Measurements from ENCODE around the gene STIM2.
"Not testable (repeated sequence)": the region's sequence is repeated elsewhere in the genome, so short reads cannot be mapped to it uniquely, and the experiment has no call there.

Gene STIM2

DNA sequence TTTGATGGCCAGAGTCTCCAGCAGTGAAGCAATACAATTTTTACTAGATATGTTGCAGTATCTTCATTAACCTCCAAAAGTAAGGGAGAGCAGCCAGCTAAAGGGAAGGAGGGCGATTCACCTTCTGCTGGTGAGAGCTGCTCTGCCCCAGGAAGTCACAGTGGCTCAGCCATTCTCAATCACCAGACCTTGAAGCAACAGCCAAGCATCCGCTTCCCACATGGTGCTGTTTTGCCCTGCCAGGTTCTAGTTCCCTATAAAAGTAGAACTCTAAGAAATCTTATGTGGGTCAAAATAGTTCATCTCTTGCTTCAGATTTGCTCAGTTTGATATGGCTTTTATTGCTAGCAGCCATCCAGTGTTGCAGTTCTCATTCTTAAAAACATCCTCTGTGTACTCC is 166.8 kb downstream of the STIM2 start:
- no peak overlapping the region for H3K27ac ChIP-seq
- TF ChIP-seq ZFX (IDR thresholded peaks at IDR 0.05; ENCODE audit: borderline replicate concordance) = no peak
- no peak for TF ChIP-seq CTCF (IDR thresholded peaks at IDR 0.05)

GRCh38 chr4:27035127-27035526 is 174.5 kb downstream of the STIM2 start:
- H3K27ac ChIP-seq = not testable (repeated sequence)

GRCh38 chr4:27040356-27040755 is 179.7 kb downstream of the STIM2 start:
- TF ChIP-seq ZFX (IDR thresholded peaks at IDR 0.05; ENCODE audit: borderline replicate concordance) (no peak), CTCF (IDR thresholded peaks at IDR 0.05) (no peak)
- H3K27ac ChIP-seq = no peak overlapping the region

DNA sequence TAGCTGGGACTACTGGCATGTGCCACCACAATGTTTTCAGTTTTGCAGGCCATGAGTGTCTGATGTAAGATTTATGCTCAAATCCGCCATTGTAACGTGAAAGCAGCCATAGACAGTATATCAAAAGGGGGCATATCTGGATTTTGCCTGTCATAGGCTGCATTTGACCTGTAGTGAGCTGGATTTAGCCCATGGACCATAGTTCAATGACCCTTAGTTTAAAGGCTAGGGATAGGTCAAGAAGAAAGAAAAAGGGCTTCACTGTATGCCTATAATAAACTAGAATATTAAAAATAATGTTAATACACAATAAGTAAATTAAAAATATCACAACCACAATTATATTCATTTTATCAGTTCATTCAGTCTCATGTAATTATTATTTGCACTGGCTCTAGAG is 181.8 kb downstream of the STIM2 start:
- H3K27ac ChIP-seq = no peak overlapping the region
- TF ChIP-seq ZFX (IDR thresholded peaks at IDR 0.05; ENCODE audit: borderline replicate concordance) = no peak
- TF ChIP-seq CTCF (IDR thresholded peaks at IDR 0.05) = no peak

- no peak overlapping the region for H3K27ac ChIP-seq
- TF ChIP-seq CTCF (IDR thresholded peaks at IDR 0.05) = no peak
- TF ChIP-seq ZFX (IDR thresholded peaks at IDR 0.05; ENCODE audit: borderline replicate concordance) = no peak
Observed at GRCh38 chr4:27043200-27043599, 182.6 kb downstream of the STIM2 start.

GRCh38 chr4:27046851-27047250 is 186.2 kb downstream of the STIM2 start:
- TF ChIP-seq CTCF (IDR thresholded peaks at IDR 0.05) = no peak
- no peak for TF ChIP-seq ZFX (IDR thresholded peaks at IDR 0.05; ENCODE audit: borderline replicate concordance)
- H3K27ac ChIP-seq = peak overlapping the region; percentile 19; the same call in 1 of the 2 replicates

- no peak overlapping the region for H3K27ac ChIP-seq
- TF ChIP-seq ZFX (IDR thresholded peaks at IDR 0.05; ENCODE audit: borderline replicate concordance) = no peak
- TF ChIP-seq CTCF (IDR thresholded peaks at IDR 0.05) = peak; percentile 77
Observed at GRCh38 chr4:27048429-27049238, 188.0 kb downstream of the STIM2 start.

Measured in 22Rv1 (cell line).